ENCODE measurements around the gene STK32B. TPM values are rescaled to one million over a fixed set of nuclear protein-coding genes. Genes with fewer than 3 reads are reported as not detected.
"Not testable (repeated sequence)": the region's sequence is repeated elsewhere in the genome, so short reads cannot be mapped to it uniquely, and the experiment has no call there.

The STK32B gene
- total RNA-seq, 1 donor = 5.3 TPM

- DNase-seq (ENCODE audit: low read depth) = no peak
- TF ChIP-seq, protein P1, sequence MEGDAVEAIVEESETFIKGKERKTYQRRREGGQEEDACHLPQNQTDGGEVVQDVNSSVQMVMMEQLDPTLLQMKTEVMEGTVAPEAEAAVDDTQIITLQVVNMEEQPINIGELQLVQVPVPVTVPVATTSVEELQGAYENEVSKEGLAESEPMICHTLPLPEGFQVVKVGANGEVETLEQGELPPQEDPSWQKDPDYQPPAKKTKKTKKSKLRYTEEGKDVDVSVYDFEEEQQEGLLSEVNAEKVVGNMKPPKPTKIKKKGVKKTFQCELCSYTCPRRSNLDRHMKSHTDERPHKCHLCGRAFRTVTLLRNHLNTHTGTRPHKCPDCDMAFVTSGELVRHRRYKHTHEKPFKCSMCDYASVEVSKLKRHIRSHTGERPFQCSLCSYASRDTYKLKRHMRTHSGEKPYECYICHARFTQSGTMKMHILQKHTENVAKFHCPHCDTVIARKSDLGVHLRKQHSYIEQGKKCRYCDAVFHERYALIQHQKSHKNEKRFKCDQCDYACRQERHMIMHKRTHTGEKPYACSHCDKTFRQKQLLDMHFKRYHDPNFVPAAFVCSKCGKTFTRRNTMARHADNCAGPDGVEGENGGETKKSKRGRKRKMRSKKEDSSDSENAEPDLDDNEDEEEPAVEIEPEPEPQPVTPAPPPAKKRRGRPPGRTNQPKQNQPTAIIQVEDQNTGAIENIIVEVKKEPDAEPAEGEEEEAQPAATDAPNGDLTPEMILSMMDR (IDR thresholded peaks at IDR 0.05; ENCODE audit: insufficient read depth, low read length) = no peak
- no peak overlapping the region for H3K4me3 ChIP-seq (ENCODE audit: low read depth, low read length)
Measured at GRCh38 chr4:5222047-5222446, 170.8 kb downstream of the STK32B start.

GRCh38 chr4:5222951-5223350 lies 171.7 kb downstream of the STK32B start:
- TF ChIP-seq, protein P1 (IDR thresholded peaks at IDR 0.05; ENCODE audit: insufficient read depth, low read length) = no peak
- DNase-seq (ENCODE audit: low read depth) = no peak
- no peak overlapping the region for H3K4me3 ChIP-seq (ENCODE audit: low read depth, low read length)

DNA sequence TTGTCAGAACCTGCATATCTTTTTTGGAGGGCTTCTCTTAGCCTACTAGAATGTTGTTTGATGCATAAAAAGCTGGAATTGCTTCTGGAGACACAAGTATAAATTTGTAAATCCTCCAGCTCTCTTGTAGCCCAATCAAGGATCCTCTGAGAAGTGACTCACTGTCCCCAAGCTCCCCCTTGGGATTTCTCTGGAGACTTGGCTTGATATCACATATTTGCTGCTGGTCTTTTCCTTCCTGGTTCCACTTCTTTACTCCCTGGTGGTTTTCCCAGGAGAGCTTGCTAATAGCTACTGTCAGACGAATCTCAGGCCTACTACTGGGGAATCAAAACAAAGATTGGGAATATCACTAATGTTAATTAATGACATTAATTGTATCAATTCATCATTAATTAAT lies 173.1 kb downstream of the STK32B start:
- no peak for DNase-seq (ENCODE audit: low read depth)
- no peak overlapping the region for H3K4me3 ChIP-seq (ENCODE audit: low read depth, low read length)
- TF ChIP-seq, protein P1 (IDR thresholded peaks at IDR 0.05; ENCODE audit: insufficient read depth, low read length) = no peak

DNA sequence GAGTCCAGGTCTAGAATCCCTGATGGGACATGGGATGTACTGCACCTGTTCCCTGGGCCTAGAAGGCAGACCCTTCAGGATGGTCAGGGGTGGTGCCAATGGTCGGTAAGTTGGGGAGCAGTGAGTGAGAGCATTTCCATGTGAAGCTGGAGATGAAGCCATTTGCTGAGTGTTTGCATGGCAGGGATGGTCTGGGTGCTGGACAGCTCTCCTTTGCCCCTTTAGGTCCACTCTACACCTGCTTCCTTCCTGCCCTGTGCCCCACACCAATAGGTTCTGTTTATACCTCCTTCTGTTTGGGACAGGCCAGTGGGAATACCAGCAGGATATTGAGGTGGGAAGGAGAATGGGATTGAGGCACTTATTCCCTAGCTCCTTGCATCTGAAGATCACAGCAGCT lies 181.3 kb downstream of the STK32B start:
- no peak for DNase-seq (ENCODE audit: low read depth)
- no peak overlapping the region for H3K4me3 ChIP-seq (ENCODE audit: low read depth, low read length)
- TF ChIP-seq, protein P1 (IDR thresholded peaks at IDR 0.05; ENCODE audit: insufficient read depth, low read length) = no peak

DNA sequence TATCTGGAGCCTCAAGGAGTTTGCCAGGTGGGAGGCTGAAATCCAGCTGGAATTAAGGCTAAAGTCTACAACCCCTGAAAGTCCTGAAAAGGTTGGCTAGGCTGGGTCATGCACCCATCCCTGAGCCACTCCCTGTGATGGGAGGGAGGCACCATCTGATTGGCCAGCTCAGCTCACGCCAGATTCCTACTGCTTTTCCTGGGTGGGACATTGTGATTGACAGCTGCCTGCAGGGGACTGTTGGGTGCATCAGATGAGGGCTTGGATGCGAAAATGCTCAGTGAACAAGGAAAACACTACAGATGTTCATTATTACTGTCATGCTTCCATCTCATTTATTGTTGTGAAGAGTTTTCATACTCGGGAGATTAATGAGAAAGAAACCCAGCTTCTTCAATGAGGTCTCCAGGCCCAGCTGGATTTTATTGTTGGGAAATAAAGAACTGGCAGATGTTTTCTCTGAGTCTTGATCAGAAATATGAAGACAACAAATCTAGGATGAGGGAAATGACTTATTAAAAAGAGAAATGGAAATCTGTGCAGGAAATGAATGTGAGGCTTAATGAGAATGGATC lies 185.9 kb downstream of the STK32B start:
- H3K4me3 ChIP-seq (ENCODE audit: low read depth, low read length) = no peak overlapping the region
- TF ChIP-seq, protein P1 (IDR thresholded peaks at IDR 0.05; ENCODE audit: insufficient read depth, low read length) = no peak
- no peak for DNase-seq (ENCODE audit: low read depth)

DNA sequence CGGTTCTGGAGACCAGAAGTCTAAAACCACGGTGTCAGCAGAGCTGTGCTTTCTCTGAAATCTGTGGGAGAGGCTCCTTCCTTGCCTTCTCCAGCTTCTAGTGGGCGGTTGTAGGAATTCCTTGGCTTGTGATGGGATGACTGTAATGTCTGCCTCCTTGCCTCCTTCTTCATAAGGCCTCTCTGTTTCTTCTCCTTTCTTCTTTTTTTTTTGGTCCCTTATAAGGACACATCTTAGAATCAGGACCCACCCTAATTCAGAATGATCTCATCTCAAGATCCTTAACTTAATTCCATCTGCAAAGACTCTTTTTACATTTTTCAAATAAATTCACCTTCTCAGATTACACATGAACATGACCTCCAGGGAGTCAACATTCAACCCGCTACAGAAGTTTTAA lies 186.9 kb downstream of the STK32B start:
- DNase-seq (ENCODE audit: low read depth) = no peak
- H3K4me3 ChIP-seq (ENCODE audit: low read depth, low read length) = no peak overlapping the region
- TF ChIP-seq, protein P1 (IDR thresholded peaks at IDR 0.05; ENCODE audit: insufficient read depth, low read length) = no peak

DNA sequence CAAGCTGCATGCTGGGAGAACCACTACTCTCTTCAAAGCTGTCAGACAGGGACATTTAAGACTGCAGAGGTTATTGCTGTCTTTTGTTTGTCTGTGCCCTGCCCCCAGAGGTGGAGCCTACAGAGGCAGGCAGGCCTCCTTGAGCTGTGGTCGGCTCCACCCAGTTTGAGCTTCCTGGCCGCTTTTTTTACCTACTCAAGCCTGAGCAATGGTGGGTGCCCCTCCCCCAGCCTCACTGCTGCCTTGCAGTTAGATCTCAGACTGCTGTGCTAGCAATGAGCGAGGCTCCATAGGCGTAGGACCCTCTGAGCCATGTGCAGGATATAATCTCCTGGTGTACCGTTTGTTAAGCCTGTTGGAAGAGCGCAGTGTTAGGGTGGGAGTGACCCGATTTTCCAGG lies 195.8 kb downstream of the STK32B start:
- not testable (repeated sequence) for DNase-seq (ENCODE audit: low read depth)

More for the DNA sequence above, 195.8 kb downstream of the STK32B start:
- not testable (repeated sequence) for H3K4me3 ChIP-seq (ENCODE audit: low read depth, low read length)

Data from fibroblast of the aortic adventitia (primary cell).